GM12892 (cell line): ENCODE data around the gene TRAFD1.
"Not testable (repeated sequence)": the region's sequence is repeated elsewhere in the genome, so short reads cannot be mapped to it uniquely, and the experiment has no call there.

Source experiments
- DNase-seq: peaks from one replicate; pipeline ENCODE4 v3.0.0; 2011; ENCODE audit not compliant: insufficient read length
- FAIRE-seq: peaks from 2 replicates; lab custom pipeline; 2011; peaks lifted over from hg19 to GRCh38; lab: Jason Lieb, UNC
- POLR2A ChIP-seq: IDR thresholded peaks from 2 replicates; pipeline ENCODE4 v1.6.1; 2011; ENCODE audit warnings: low read depth, low read length, control low read depth
- POLR2AphosphoS5 ChIP-seq: IDR thresholded peaks from 2 replicates; pipeline ENCODE4 v1.6.1; 2011; ENCODE audit warnings: low read depth, low read length, control low read depth
- TAF1 ChIP-seq: IDR thresholded peaks from 2 replicates; pipeline ENCODE4 v1.6.1; 2011; ENCODE audit warnings: low read depth, mild to moderate bottlenecking, control low read depth, low read length, borderline replicate concordance

Gene TRAFD1

DNA sequence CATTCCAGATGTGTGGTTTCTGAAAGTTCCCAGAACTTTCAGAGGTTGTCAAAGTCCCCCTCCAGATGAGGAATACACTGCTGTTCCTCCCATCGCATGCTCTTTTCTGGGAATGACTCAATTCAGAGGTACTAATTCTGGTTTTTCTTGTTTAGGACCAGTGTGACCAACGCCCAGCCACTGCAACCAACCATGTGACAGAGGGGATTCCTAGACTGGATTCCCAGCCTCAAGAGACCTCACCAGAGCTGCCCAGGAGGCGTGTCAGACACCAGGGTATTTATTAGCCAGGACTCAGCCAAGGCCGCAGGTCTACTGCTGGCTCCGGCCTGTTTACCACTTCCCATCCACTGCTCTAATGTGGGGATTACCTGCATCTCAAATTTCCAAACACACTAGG lies 24.2 kb downstream of the TRAFD1 start:
- DNase-seq (no peak), FAIRE-seq (no peak)
- TF ChIP-seq POLR2A (no peak), TAF1 (no peak)

DNA sequence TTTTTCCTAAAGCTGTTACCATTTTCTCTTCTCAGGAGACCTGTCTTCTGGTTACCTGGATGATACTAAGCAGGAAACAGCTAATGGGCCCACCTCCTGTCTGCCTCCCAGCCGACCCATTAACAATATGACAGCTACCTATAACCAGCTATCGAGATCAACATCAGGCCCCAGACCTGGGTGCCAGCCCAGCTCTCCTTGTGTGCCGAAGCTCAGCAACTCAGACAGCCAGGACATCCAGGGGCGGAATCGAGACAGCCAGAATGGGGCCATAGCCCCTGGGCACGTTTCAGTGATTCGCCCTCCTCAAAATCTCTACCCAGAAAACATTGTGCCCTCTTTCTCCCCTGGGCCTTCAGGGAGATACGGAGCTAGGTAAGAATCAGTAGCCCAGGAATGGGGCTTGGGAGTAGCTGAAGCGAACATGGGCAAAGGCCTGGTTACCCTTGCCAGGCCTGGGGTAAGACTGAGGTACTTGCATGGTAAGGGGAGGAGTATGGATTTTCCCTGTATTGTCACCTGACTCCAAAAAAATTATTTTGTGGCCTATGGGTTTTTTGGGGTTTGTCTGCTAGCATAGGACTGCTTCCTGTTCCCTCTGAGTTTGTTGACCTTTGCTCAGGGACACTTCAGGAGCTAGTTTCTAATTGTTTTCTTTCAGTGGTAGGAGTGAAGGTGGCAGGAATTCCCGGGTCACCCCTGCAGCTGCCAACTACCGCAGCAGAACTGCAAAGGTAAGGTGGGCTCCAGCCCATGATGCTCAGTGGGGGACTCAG lies 26.6 kb downstream of the TRAFD1 start:
- TF ChIP-seq POLR2A (0 out of 2 replicates have a peak, but pooled peaks have one; percentile 15), POLR2AphosphoS5 (no peak)
- FAIRE-seq (no peak), DNase-seq (no peak)

DNA sequence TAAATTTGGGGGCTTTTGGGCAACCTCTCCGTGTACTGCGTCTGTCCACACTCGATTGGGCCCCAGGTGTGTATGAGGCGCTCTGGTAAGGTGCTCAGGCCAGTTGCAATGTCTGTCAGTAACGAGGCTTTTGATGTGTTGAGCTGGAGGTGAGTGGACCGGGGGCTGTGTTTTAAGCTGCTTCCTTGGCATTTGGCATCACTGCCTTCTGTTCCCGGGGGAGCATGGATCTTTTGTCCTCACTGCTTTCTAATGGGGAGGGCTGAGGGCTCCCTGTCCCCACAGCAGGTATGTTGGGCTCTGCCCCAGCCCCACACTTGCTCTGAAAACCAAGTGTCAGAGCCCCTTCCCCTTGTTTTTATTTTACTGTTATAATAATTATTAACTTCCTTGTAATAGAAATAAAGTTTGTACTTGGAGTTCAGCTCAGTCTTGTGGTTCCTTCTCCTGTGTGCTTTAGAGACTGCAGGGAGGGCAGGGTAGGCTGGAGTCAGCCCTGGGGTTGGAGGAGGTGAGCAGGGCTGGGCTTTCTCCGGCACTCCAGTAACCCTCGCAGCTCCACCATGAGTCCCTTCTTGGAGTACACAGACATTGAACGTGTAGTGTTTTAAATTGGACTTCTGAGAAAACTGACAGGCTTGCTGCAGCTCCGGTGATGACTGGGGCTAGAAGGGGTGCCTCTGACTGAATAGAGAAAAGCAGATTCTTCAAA lies 28.0 kb downstream of the TRAFD1 start:
- no peak for FAIRE-seq
- DNase-seq = no peak
- TF ChIP-seq POLR2AphosphoS5 (no peak), TAF1 (no peak), POLR2A (no peak)

DNA sequence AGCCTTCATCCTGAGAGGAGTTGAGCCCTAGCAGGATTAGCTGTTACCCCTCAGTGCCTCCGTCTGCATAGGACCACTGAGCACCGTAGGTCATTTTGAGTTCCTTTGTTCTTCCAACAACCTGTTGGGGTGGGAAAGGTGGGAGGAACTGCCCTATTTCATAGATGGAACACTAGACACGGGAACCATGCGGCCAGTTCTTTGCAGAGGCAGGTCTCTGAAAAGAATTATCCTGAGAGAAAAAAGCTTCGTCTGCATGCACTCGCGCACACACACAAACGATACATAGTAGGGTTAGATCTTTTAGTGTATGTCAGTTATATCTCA lies 28.5 kb downstream of the TRAFD1 start:
- no peak for DNase-seq
- no peak for FAIRE-seq
- TF ChIP-seq TAF1 (no peak), POLR2A (no peak), POLR2AphosphoS5 (no peak)

DNA sequence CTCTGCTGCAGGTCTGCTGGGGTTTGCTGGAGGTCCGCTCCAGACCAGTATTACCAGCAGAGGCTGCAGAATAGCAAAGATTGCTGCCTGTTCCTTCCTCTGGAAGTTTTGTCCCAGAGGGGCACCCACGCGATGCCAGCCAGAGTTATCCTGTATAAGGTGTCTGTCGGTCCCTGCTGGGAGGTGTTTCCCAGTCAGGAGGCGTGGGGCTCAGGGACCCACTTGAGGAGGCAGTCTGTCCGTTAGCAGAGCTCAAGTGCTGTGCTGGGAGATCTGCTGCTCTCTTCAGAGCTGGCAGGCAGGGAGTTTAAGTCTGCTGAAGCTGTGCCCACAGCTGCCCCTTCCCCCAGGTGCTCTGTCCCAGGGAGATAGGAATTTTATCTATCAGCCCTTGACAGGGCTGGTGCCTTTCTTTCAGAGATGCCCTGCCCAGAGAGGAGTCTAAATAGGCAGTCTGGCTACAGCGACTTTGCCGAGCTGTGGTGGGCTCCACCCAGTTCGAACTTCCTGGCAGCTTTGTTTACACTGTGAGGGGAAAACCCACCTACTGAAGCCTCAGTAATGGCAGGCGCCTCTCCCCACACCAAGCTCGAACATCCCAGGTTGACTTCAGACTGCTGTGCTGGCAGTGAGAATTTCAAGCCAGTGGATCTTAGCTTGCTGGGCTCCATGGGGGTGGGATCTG lies 33.2 kb downstream of the TRAFD1 start:
- FAIRE-seq, DNase-seq: not testable (repeated sequence)

DNA sequence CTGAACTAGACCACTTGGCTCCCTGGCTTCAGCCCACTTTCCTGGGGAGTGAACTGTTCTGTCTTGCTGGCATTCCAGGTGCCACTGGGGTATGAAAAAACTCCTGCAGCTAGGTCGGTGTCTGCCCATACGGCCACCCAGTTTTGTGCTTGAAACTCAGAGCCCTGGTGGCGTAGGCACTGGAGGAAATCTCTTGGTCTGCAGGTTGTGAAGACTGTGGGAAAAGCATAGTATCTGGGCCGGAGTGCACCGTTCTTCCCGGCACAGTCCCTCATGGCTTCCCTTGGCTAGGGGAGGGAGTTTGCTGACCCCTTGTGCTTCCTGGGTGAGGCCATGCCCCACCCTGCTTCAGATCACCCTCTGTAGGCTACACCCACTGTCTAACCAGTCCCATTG lies 33.8 kb downstream of the TRAFD1 start:
- FAIRE-seq (peak; percentile 30), DNase-seq (no peak)
- TF ChIP-seq POLR2AphosphoS5 = no peak

DNA sequence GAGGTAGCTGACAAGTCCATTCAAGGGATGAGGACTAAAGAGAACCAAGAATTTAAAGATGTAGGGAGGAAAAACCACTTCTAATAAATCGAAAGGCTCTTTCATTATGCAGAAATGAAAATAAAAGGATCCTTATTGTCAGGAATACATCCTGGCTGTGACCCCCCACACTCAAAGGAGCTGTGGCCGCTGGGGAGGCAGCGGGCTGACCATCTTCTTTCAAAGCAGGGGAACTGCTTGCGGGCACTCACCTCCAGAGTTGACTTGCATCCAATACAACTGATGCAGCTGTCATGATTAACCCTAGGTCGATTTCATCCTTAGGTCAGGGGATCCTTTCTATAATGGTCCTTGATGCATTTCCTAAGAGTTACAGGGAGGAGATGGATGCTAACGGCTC lies 35.3 kb downstream of the TRAFD1 start:
- FAIRE-seq = no peak
- no peak for DNase-seq
- TF ChIP-seq POLR2A (no peak), POLR2AphosphoS5 (no peak), TAF1 (no peak)

DNA sequence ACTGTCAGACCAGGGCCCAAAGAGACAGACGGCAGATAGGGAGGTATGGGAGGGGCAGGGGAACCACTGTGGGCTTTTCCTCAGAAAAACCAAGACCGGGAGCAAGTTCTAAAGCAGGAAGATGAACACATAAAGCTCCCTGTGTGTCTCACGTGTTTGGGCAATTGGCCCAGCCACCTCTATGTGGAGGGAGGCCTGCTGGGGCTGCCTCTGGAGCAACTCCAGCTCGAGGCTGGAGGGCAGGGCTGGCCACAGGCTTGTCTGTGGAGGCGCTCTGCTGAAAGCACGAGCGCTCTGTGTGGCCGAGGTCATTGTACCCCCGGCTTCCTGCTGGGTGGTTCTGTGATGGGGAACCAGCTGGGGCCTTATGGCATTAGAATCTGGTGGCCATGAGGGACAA lies 36.4 kb downstream of the TRAFD1 start:
- DNase-seq (no peak), FAIRE-seq (no peak)
- TF ChIP-seq TAF1 (no peak), POLR2A (no peak), POLR2AphosphoS5 (no peak)

DNA sequence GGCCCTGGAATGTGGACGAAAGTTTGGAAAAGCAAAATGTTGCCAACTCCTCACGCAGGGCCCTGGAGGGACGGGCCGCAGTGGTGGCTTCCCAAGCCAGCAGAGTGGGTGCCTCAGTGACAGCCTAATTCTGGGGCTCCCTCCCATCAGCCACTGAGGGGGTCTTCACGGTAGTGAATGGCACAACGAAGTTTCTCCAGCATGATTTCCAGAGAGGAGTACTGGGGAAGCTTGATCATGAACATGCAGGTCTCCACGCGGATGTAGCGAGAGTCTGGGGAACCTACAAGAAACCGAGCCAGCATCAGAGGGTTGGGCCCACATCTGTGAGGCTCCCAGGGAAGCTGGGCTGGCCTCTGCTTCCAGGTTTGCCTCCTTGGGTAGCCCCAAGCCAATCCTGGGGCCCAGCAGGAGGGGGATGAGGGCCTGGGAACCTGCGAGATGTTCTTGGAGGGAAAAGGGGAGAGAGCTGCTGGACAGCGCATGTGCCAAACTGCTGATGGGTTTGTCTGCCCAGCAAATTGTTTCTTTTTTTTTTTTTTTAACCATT lies 37.0 kb downstream of the TRAFD1 start:
- DNase-seq = no peak
- TF ChIP-seq POLR2AphosphoS5 (no peak), TAF1 (no peak), POLR2A (no peak)
- FAIRE-seq = no peak

DNA sequence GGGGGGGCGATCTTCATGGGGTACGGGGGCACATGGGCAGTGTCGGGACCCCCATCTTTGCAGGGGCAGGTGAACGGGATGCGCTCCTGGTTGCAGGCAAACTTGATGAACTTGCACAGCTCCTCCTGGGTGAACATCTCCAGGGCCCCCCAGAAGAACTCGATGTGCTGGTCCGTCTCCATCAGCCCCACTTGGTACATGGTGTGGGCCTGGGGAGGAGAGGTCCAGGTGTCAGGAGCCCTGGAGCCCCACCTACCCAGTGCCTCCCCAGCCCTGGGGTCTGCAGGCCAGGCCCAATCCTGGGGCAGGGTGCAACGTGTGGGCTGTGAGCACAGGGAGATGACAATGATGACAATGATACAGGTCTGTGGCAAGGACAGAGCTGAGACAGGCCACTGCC lies 37.7 kb downstream of the TRAFD1 start:
- FAIRE-seq (no peak), DNase-seq (no peak)
- no peak for TF ChIP-seq TAF1
- no peak for TF ChIP-seq POLR2AphosphoS5
- no peak for TF ChIP-seq POLR2A

DNA sequence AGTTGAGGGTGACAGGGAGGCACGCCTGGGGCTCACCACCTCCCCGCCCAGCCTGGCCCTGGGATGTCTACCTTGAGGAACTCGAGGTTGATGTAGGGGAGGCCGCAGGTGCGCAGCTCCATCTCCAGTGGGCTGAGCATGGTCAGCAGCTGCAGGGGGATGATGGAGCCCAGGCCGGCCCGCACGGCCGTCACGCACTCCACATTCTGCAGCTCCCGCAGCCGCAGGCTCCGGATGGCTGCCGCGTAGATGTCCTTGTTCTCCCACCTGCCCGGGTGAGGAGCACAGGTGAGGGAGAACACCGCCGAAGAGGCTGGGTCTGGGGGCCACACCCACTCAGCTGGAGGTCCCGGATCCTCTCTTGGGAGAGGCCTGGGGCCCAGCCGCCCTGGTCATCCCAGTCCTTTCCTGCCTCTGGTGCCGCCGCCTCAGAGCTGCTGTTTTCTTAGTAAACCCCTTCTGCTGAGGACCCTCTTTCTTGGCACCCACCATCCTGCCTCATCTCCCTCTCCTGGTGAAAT lies 38.2 kb downstream of the TRAFD1 start:
- DNase-seq = no peak
- no peak for FAIRE-seq
- TF ChIP-seq POLR2A (no peak), TAF1 (no peak), POLR2AphosphoS5 (no peak)
